ENCODE results near the gene KCNQ1OT1.

The KCNQ1OT1 gene

DNA sequence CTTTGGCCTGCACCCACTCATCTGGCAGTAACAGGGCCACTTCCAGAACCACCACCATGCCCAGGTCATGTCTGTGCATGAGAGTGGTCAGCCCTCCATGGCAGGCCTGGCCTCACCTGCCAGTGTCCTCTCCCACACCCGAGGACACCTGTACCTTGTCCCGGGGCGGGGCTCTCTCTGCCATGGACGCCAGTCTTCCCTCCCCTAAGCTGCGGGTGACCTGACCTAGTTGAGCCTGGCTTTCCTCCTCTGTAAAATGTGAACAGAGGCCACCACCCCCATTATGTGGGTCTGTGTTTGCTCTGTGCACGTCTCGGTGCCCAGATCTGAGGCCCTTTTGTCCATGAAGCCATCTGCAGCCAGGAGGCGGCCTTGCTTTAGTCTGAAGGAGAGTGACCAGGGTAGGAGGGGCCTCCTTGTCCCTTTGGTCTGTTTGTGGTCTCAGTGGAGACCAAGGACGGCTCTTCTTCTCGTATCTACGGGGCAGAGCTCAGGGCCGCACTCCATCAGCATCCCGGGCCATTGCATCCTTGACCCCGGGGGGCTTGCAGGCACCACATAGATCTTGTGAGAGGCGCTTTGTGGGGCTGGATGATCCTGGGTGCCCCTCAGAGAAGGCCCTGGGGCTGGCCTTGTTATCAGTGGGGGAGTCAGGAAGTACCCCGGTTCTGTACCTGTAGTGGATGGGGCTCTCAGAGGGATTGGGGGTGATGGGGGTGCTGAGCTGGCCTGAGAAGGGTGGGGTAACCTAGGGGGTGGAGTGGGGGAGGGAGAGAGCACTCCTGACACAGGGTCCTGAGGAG is 133.4 kb downstream of the KCNQ1OT1 start:
- DNase-seq: no peak

DNA sequence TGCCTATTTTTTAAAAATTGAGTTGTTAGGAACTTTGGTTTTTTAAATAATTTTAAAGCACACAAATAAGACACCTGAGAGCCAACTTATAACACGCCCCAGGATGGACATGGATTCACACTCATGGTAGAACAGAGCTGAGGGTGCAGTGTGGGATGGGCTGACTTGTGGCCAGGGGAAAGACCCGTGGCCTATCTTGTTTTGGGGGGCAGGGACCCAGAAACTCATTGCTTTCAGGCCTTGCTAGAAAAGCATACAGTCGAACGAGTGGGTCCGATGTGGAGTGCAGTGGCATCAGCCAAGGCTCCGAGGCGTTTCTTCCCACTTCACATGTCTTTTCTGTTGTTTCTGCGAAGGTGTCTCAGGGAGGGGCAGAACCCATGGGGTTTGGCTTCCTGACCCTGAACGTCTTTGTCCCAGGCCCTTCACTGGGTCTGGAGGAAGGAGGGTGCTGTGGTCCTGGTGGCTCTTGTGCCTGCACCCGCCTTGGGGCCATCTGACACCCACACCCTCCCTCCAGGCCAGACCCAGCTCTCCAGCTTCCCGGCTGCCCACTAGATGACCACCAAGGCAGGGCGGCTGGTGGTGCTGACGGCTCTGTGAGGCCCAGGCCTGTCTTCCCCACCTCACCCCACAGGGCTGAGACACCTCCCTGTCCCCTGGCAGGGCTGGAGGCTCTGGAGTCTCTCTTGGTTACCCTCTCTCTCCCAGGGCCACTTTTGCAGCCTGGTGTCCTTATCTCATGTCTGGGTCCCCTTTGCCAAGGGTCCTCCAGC is 134.2 kb downstream of the KCNQ1OT1 start:
- DNase-seq: no peak

DNA sequence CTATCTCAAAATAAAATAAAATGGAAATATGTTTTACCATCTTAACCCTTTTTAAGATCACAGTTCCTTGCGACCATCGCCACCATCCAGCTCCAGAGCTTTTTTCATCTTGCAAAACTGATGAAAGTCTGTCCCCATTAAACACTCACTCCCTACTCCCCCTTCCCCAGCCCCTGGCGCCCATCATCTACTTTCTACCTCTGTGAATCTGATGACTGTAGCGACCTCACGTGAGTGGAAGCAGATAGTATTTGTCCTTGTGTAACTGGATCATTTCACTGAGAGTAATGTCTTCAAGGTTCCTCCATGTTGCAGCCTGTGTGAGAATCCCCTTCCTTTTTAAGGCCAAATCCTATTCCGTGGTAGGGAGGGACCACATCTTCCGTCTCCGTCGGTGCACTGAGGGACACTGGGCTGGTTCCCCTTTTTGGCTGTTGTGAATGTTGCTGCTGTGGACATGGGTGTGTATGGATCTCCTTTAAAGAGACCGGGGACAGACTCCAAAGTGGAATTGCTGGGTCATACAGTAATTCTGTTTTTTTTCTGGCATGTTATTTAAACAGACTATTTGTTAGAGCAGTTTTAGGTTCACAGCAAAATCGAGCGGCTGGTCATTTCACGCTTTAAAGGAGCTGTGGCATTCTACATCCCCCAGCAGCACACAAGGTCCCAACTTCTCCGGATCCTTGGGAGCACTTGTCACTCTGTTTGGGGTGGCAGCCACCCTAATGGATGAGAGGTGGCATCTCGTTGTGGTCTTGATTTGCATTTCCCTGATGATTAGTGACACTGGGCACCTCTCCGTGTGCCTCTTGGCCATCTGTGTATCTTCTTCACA is 135.0 kb downstream of the KCNQ1OT1 start:
- DNase-seq: no peak

DNA sequence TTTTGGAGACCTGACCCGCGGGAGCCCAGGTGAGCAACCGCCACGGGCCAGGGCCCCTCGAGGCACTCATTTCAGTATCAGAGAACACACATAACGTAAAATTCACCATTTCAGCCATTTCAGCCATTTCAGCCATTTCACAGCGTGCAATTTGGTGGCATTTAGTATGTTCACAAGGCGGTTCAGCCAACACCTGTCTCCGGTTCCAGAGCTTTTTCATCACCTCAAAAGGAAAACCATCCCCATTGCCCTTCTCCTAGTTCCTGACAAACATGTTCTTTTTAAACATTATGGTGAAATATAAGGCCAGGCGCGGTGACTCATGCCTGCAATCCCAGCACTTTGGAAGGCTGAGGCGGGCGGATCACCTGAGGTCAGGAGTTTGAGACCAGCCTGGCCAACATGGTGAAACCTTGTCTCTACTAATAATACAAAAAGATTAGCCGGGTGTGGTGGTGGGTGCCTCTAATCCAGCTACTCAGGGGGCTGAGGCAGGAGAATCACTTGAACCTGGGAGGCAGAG is 135.7 kb downstream of the KCNQ1OT1 start:
- no peak for DNase-seq

DNA sequence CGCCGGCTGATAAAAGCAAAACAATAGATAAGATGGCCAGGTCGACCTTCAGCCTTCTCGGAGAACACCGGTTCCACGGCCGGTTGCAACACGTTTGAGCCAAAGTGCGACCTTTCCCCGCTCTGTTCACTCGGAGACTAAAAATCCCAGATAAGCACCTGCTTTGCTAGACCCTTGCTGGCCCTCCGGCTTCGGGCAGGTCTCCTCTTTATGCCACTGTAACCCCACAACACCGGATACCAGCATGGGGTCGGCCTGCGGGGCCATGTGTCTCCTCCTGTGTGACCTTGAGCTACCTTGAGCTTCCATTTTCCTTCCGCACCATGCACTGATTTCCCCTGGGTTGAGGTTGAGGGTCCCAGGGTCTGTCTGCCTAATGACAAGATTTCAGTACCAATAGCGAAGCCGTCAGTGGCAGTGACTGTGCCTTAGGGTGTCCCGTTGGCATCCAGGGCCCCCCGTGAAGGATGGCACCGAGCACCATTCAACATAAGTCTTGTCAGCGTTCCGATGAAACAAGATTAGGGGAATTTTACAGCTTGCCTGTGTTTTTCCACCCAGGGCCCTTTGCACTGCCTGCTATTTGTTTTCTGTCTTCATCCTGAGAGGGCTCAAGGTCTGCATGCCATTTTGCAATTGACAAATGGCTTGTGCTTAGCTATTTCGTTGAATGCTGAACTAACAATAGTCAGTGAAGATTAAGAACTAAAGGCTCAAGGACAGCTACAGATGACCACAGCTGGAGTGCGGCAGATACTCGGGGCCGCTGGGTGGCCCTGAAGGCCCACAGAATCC is 136.4 kb downstream of the KCNQ1OT1 start:
- no peak for DNase-seq

DNA sequence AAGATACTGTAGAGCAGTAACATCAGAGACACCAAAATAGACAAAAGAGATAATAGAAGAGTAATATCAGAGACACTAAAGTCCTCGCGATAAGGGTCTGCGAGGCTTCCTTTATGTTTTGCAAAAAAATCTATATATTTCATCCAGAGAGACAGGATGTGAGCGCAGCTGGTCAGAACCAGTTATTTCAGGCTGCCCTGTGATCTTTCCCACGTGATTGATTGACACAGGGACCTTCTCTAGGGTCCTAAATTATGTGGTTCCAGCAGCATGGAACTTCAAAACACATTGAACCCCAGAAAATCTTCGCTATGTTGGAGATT is 136.9 kb downstream of the KCNQ1OT1 start:
- DNase-seq: no peak

DNA sequence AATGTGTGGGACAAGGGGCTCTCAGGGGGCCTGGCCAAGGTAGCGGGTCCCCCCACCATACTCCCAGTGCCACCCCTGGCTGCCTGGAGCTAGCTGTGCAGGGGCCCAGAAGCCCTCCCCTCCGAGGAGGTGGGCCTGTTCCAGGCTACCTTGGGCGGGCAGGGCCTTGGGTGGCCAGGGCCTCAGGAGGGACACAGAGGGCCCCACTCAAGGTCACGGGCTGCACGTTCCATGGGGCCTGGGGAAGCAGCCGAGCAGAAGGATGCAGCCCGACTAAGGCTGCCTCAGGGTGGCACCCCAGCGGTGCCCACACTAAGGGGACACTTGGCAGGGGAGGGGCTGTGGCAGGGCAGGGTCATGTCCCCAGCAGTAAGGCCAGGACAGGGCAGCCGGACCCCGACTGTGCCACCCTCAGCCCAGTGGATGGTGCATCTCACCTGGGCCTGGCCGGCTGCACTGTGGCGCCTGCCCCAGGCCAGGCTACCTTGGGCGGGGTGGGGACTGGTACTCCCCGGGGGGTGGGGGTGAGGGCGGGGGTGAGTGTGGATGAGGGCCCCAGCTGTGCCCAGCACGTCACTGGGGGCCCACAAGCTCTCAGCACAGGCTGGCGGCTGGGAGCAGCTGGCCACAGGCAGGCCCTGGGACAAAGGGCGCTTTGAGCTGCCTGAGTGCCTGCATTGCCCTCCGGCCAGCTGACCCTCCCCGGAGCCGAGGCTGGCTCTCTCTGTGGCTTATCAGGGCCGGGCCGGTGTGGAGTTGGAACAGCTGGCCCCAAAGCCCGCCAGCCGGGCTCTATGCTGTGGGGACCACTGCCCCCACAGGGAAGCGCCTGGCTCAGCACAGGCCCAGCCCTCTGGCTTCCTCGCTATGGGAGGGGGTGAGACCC is 137.9 kb downstream of the KCNQ1OT1 start:
- DNase-seq: no peak

DNA sequence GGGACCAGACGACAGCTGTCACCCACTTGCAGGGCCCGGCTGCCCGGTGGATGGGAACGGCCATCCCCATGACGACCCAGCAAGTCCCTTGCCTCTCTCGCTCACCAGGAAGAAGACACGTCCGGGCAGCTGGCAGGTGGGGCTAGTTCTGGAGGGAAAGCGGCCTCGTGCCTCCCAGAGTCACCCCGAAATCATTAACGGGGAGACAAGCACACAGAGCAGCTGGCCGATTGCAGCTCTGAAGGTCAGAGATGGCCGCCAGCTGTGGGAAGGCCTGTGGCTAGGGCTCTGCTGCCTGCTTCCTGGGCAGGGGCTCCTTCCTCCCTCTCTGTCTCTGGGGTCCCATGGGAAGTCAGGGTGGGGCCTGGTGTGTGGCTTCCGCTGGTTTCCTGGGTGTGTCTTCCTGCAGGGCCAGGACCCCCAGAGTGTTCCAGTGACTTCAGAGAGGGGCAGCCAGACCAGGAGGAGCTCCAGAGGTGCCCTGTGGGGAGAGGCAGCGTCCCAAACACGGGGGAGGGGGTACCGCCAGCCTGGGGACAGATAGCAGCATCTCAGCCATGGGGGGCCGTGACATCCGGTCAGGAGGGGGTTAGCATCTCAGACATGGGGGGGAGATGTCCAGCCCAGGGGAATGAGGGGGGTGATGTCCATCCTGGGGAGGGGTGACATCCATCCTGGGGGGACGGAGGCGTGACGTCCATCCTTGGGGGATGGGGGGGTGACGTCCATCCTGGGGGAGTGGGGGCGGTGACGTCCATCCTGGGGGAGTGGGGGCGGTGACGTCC is 140.1 kb downstream of the KCNQ1OT1 start:
- DNase-seq: no peak

DNA sequence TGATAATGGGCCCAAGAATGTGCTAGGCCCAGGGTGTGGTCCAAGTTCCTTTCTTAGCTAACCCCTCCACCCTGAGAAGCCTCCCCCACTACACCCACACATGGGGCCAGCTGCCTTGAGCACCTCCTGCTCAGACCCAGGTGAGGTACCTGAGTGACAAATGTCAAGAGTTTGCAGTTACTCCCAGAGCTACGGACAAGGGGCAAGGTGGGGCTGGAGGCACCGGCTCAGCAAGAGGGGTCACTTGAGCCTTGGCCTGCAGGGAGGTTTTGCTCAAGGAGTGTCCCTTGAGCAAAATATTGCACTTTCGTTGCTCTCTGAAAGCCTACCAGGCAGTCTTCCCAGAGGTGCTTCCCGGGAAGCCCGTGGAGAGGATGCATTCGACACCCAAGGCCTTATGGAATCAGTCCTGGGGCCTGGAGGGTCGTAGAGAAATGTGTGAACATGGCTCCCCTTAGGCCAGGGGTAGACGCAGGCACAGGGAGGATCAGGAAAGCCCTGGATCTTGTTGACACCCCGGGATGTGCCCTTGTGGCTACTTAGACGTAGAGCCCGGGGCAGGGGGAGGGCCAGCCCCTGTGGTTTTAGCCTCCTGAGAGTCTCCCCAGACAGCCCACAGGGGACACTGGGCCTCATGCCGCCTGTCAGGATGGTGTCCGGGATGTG is 140.8 kb downstream of the KCNQ1OT1 start:
- no peak for DNase-seq

DNA sequence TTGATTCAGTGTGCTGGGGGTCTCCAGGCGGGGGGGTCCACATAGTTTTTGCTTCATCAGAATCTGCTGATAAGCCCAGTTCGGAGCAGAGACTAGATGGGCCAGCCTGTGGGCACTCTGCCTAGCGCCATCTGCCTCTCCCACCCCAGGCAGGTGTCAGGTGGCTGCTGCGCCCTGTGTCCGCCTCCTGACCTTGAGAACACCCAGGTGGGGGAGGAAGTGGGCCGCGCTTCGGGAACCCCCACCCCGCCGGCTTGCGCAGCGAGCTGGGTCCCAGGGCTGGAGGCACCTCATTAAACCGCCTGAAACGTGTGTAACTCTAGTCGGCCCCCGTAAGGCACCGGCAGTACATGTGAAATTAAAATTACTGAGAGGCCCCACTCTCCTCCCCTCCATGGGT is 141.4 kb downstream of the KCNQ1OT1 start:
- DNase-seq: no peak
